AG09319 (cell line): ENCODE measurements around the gene SH3TC1.

Experiments
- DNase-seq: peaks from one replicate; pipeline ENCODE4 v3.0.0-alpha.2; 2010; ENCODE audit warnings: low read depth; ENCODE audit errors: extremely low read depth
- CTCF ChIP-seq: IDR thresholded peaks from 2 replicates; pipeline ENCODE4 v1.5.1; 2011; ENCODE audit warnings: low read depth, mild to moderate bottlenecking, inconsistent platforms, low read length, moderate library complexity

Gene SH3TC1

GRCh38 chr4:8211251-8211650 is 12.2 kb downstream of the SH3TC1 start:
- DNase-seq, result no peak
- TF ChIP-seq CTCF, result no peak

GRCh38 chr4:8211737-8212581 is 12.9 kb downstream of the SH3TC1 start:
- no peak for TF ChIP-seq CTCF

GRCh38 chr4:8212622-8213021 is 13.5 kb downstream of the SH3TC1 start:
- no peak for TF ChIP-seq CTCF
- DNase-seq, result no peak

More at GRCh38 chr4:8211737-8212581, 12.9 kb downstream of the SH3TC1 start:
- DNase-seq, result no peak

GRCh38 chr4:8213121-8213520 is 14.0 kb downstream of the SH3TC1 start:
- no peak for TF ChIP-seq CTCF
- DNase-seq, result no peak

GRCh38 chr4:8214136-8214535 is 15.0 kb downstream of the SH3TC1 start:
- no peak for TF ChIP-seq CTCF
- DNase-seq, result no peak

GRCh38 chr4:8215001-8215427 is 15.9 kb downstream of the SH3TC1 start:
- peak; percentile 44 for DNase-seq
- TF ChIP-seq CTCF, result no peak

- TF ChIP-seq CTCF, result no peak
- no peak for DNase-seq
Observed at GRCh38 chr4:8215641-8216442, 16.8 kb downstream of the SH3TC1 start.
